Right lobe of liver (tissue), 6 donors: ENCODE results near the gene KCTD19. TPM values are rescaled to one million over a fixed set of nuclear protein-coding genes. Genes with fewer than 3 reads are reported as not detected.

ENCODE experiments used
- ATAC-seq, 4 donors: fragments of 200-7000 bp; cut with Tn5 transposase; one replicate each; pipeline ENCODE4 v1.9.1; 2020; ENCODE audit warnings: mild to moderate bottlenecking in 4 of 4, moderate library complexity in 4 of 4
- DNase-seq, 3 donors: peaks; one replicate each; pipeline ENCODE4 v3.0.0-alpha.2; 2020
- H3K27ac ChIP-seq, 3 donors: fragments of 200-600 bp; one replicate each; pipeline ENCODE4 v1.8.0; 2022
- H3K27me3 ChIP-seq, 2 donors: fragments of 200-600 bp; one replicate each; pipeline ENCODE4 v1.8.0; 2022
- H3K36me3 ChIP-seq, 4 donors: fragments of 200-600 bp; sonication (generic) in 1 of 4; one replicate each; pipeline versions ENCODE4 v1.5.1 to v1.8.0; 2017 to 2022; ENCODE audit warnings: control low read depth in 1 of 4
- H3K4me1 ChIP-seq, 4 donors: fragments of 200-600 bp; sonication (generic) in 1 of 4; one replicate each; pipeline versions ENCODE4 v1.5.1 to v1.8.0; 2017 to 2022; ENCODE audit warnings: control low read depth in 1 of 4
- H3K4me3 ChIP-seq, 3 donors: fragments of 200-600 bp; one replicate each; pipeline ENCODE4 v1.8.0; 2022
- H3K9me3 ChIP-seq, 4 donors: fragments of 200-600 bp; sonication (generic) in 1 of 4; one replicate each; pipeline versions ENCODE4 v1.5.1 to v1.8.0; 2017 to 2022; ENCODE audit warnings: control low read depth in 1 of 4
- CTCF ChIP-seq, 4 donors: fragments of 200-600 bp in 3 of 4; fragments of 450-650 bp in 1 of 4; IDR thresholded peaks; one replicate each; pipeline versions ENCODE4 v1.5.1 to v1.8.0; 2016 to 2022; ENCODE audit warnings: antibody characterized with exemption in 4 of 4, mild to moderate bottlenecking in 2 of 4
- POLR2A ChIP-seq: fragments of 450-650 bp; IDR thresholded peaks from one replicate; pipeline ENCODE4 v1.6.1; 2017; ENCODE audit warnings: antibody characterized with exemption, mild to moderate bottlenecking
- WGBS: methylation state at CpG from one replicate; pipeline ENCODE4 v1.1.6; 2018; ENCODE audit warnings: low coverage, low lambda C conversion rate; ENCODE audit not compliant: insufficient coverage; ENCODE audit errors: missing lambda C conversion rate; 5-methylcytosine and 5-hydroxymethylcytosine counted together
- intact Hi-C, 2 donors: fragments of 100-400 bp; cut with DNase I; formaldehyde crosslinking; loops; one replicate each; pipeline versions ENCODE4 v1.11.2 to v1.14.1; 2022
- total RNA-seq, 6 experiments: library from RNA; depleted of rRNA in 2 of 6; stranded (reverse); fragments of >200 nt in 2 of 6; fragmentation: NEBNext Ultra II Directional in 3 of 6; extraction: Animal tissue kit (Norgen Biotek cat#: 25700) in 3 of 6; gene quantifications; one replicate each; pipeline versions ENCODE4 v1.1.0 to v1.2.4, GENCODE V29; 2016 to 2023
- donor health status: DM: no; HTN: yes; CAD: no.
- donor health status: DM: no; HTN: no; CAD: no.
- donor health status: DM: no; HTN: no; CAD: no.
- donor health status: DM: no; HTN: yes; CAD: no.
- donor health status: DM: no; HTN: yes; CAD: no.

Gene KCTD19
- total RNA-seq, 6 experiments from 2014 or later = not detected

GRCh38 chr16:67350324-67350723, 23.8 kb upstream of the KCTD19 start:
- H3K36me3 ChIP-seq = no peaks in the 10 kb centered on the region
- no peak for ATAC-seq
- no peak overlapping the region for H3K4me3 ChIP-seq
- TF ChIP-seq POLR2A = no peak
- intact Hi-C loops = no loop called here
- no peaks in the 10 kb centered on the region for H3K9me3 ChIP-seq
- no peak for DNase-seq
- H3K27me3 ChIP-seq = no peaks in the 10 kb centered on the region
- no peak overlapping the region for H3K27ac ChIP-seq
- 100% methylated on average over 1 of the region's 1 CpG for WGBS
- peaks cover 0 to 11% (median 0%) of the 10 kb centered on the region in 4 donors for H3K4me1 ChIP-seq

- peak; percentile 19 to 37 (median 30) for TF ChIP-seq CTCF (IDR thresholded peaks at IDR 0.05)
- no peak for TF ChIP-seq POLR2A
- intact Hi-C loops = no loop called here
- DNase-seq = no peak
- no peak overlapping the region for H3K4me3 ChIP-seq
- no peaks in the 10 kb centered on the region for H3K27me3 ChIP-seq
- ATAC-seq = no peak
- no peaks in the 10 kb centered on the region for H3K9me3 ChIP-seq
- peaks cover 0 to 11% (median 0%) of the 10 kb centered on the region in 4 donors for H3K4me1 ChIP-seq
- no peaks in the 10 kb centered on the region for H3K36me3 ChIP-seq
- no peak overlapping the region for H3K27ac ChIP-seq
Observed at GRCh38 chr16:67349172-67349571, 22.6 kb upstream of the KCTD19 start.

- Histone ChIP-seq H3K9me3 (no peaks in the 10 kb centered on the region), H3K36me3 (no peaks in the 10 kb centered on the region), H3K27me3 (no peaks in the 10 kb centered on the region), H3K4me1 (peaks cover 0 to 11% (median 0%) of the 10 kb centered on the region in 4 donors), H3K4me3 (no peak overlapping the region), H3K27ac (no peak overlapping the region)
- WGBS = 66% methylated on average over 3 of the region's 3 CpGs
- DNase-seq (peak in 1 of 3 donors; percentile 54), ATAC-seq (peak; percentile 62 to 86 (median 70))
- TF ChIP-seq CTCF (IDR thresholded peaks at IDR 0.05) = no peak
- TF ChIP-seq POLR2A = no peak
- intact Hi-C loops = no loop called here
Observed at GRCh38 chr16:67346341-67346740, 19.8 kb upstream of the KCTD19 start.

- H3K4me3 ChIP-seq = no peak overlapping the region
- no peak overlapping the region for H3K27ac ChIP-seq
- no peaks in the 10 kb centered on the region for H3K27me3 ChIP-seq
- TF ChIP-seq CTCF (IDR thresholded peaks at IDR 0.05) (no peak), POLR2A (no peak)
- 36% methylated on average over 1 of the region's 1 CpG for WGBS
- DNase-seq (no peak), ATAC-seq (no peak)
- H3K36me3 ChIP-seq = no peaks in the 10 kb centered on the region
- intact Hi-C loops = no loop called here
- H3K9me3 ChIP-seq = no peaks in the 10 kb centered on the region
- peaks cover 0 to 11% (median 0%) of the 10 kb centered on the region in 4 donors for H3K4me1 ChIP-seq
Observed at GRCh38 chr16:67345401-67345800, 18.9 kb upstream of the KCTD19 start.

- TF ChIP-seq POLR2A (no peak), CTCF (IDR thresholded peaks at IDR 0.05) (no peak)
- no peak for DNase-seq
- intact Hi-C loops = no loop called here
- H3K9me3 ChIP-seq = no peaks in the 10 kb centered on the region
- H3K4me3 ChIP-seq = no peak overlapping the region
- no peak for ATAC-seq
- H3K4me1 ChIP-seq = peaks cover 0 to 11% (median 0%) of the 10 kb centered on the region in 4 donors
- no peaks in the 10 kb centered on the region for H3K27me3 ChIP-seq
- 83% methylated on average over 2 of the region's 4 CpGs for WGBS
- H3K36me3 ChIP-seq = no peaks in the 10 kb centered on the region
- no peak overlapping the region for H3K27ac ChIP-seq
Observed at GRCh38 chr16:67342616-67343015, 16.1 kb upstream of the KCTD19 start.
